HEK293T (cell line): ENCODE measurements around the gene MAST4.
A peak's percentile ranks its signal among the peaks of the same experiment; 100 is the strongest.

Experiments
- BHLHE40 ChIP-seq: fragments of 450-650 bp; IDR thresholded peaks from 2 replicates; pipeline ENCODE4 v1.6.1; 2016; ENCODE audit warnings: mild to moderate bottlenecking, moderate library complexity, borderline replicate concordance
- CTBP1 ChIP-seq: fragments of 450-650 bp; IDR thresholded peaks from 2 replicates; pipeline ENCODE4 v1.6.1; 2016; ENCODE audit warnings: borderline replicate concordance
- ELF4 ChIP-seq: fragments of 450-650 bp; IDR thresholded peaks from 2 replicates; pipeline ENCODE4 v1.6.1; 2017; ENCODE audit warnings: antibody characterized with exemption
- FOXA1 ChIP-seq: fragments of 450-650 bp; IDR thresholded peaks from 2 replicates; pipeline ENCODE4 v1.6.1; 2016; ENCODE audit warnings: mild to moderate bottlenecking
- FOXK2 ChIP-seq: fragments of 450-650 bp; IDR thresholded peaks from 2 replicates; pipeline ENCODE4 v1.6.1; 2016; ENCODE audit warnings: mild to moderate bottlenecking
- FOXM1 ChIP-seq: fragments of 450-650 bp; IDR thresholded peaks from 2 replicates; pipeline ENCODE4 v1.6.1; 2017; ENCODE audit warnings: mild to moderate bottlenecking, borderline replicate concordance
- L3MBTL2 ChIP-seq: fragments of 450-650 bp; conservative IDR thresholded peaks from 2 replicates; pipeline ENCODE4 v1.6.1; 2016; ENCODE audit warnings: mild to moderate bottlenecking
- LEF1 ChIP-seq: fragments of 450-650 bp; IDR thresholded peaks from 2 replicates; pipeline ENCODE4 v1.6.1; 2017; ENCODE audit warnings: mild to moderate bottlenecking, borderline replicate concordance
- NFRKB ChIP-seq: fragments of 450-650 bp; IDR thresholded peaks from 2 replicates; pipeline ENCODE4 v1.6.1; 2016; ENCODE audit warnings: mild to moderate bottlenecking, moderate library complexity
- PKNOX1 ChIP-seq: fragments of 450-650 bp; IDR thresholded peaks from 2 replicates; pipeline ENCODE4 v1.6.1; 2016
- SP1 ChIP-seq: fragments of 450-650 bp; IDR thresholded peaks from 2 replicates; pipeline ENCODE4 v1.6.1; 2017
- SUZ12 ChIP-seq: fragments of 450-650 bp; IDR thresholded peaks from 2 replicates; pipeline ENCODE4 v1.6.1; 2016; ENCODE audit warnings: mild to moderate bottlenecking
- TARDBP ChIP-seq: fragments of 450-650 bp; IDR thresholded peaks from 2 replicates; pipeline ENCODE4 v1.6.1; 2016
- ZNF384 ChIP-seq: fragments of 450-650 bp; IDR thresholded peaks from 2 replicates; pipeline ENCODE4 v1.6.1; 2016

GRCh38 chr5:67203701-67204074 is 607.5 kb downstream of the MAST4 start:
- TF ChIP-seq LEF1 = no peak
- TF ChIP-seq FOXM1 = no peak
- no peak for TF ChIP-seq L3MBTL2
- TF ChIP-seq SP1 = no peak
- peak; percentile 26; the same call in 1 of the 2 replicates for TF ChIP-seq PKNOX1
- TF ChIP-seq BHLHE40 = no peak
- TF ChIP-seq ELF4 = no peak
- no peak; the same call in 1 of the 2 replicates for TF ChIP-seq ZNF384
- TF ChIP-seq SUZ12 = no peak
- TF ChIP-seq FOXA1 = no peak
- no peak for TF ChIP-seq CTBP1
- TF ChIP-seq FOXK2 = no peak
- no peak for TF ChIP-seq TARDBP
- no peak for TF ChIP-seq NFRKB
